IMR-90 (cell line): Measurements from ENCODE around the gene CDH13. TPM values are rescaled to one million over a fixed set of nuclear protein-coding genes. Genes with fewer than 3 reads are reported as not detected.

Experiments
- ATAC-seq: fragments of 200-7000 bp; cut with Tn5 transposase; 2 replicates; pipeline ENCODE4 v1.9.1; 2020; ENCODE audit warnings: low read depth, mild to moderate bottlenecking, moderate library complexity
- BruUV-seq: library from RNA; stranded (reverse); fragments of 400-500 nt; replicated peaks from 2 replicates; lab custom pipeline; 2021; lab: Mats Ljungman, UMichigan
- CTCF ChIA-PET: fragments of 300-600 bp; formaldehyde crosslinking; extraction: SDS; loops from one replicate; lab custom pipeline; 2021; ENCODE audit warnings: antibody characterized with exemption; lab: Yijun Ruan, JAX
- POLR2A ChIA-PET: fragments of 300-600 bp; sonication (Branson Sonifier 250); formaldehyde crosslinking; loops from one replicate; lab custom pipeline; 2022; ENCODE audit warnings: antibody characterized with exemption; ENCODE audit not compliant: unreplicated experiment; lab: Charles Lee
- DNase-seq: peaks from one replicate; pipeline ENCODE4 v3.0.0; 2013
- H2AFZ ChIP-seq: replicated peaks from 2 replicates; pipeline ENCODE3; 2013; ENCODE audit warnings: low read length, mild to moderate bottlenecking; ENCODE audit not compliant: poor library complexity
- H2AK5ac ChIP-seq: 2 replicates; pipeline ENCODE4 v1.6.1; 2013; ENCODE audit warnings: low read depth, low read length, inconsistent platforms
- H2AK9ac ChIP-seq: replicated peaks from 2 replicates; pipeline ENCODE3; 2013; ENCODE audit warnings: mild to moderate bottlenecking, low read depth, low read length, moderate library complexity; ENCODE audit not compliant: poor library complexity
- H2BK120ac ChIP-seq: 2 replicates; pipeline ENCODE4 v1.6.1; 2013; ENCODE audit warnings: low read depth, low read length, inconsistent platforms
- H2BK15ac ChIP-seq: 3 replicates; pipeline ENCODE4 v1.6.1; 2013; ENCODE audit warnings: low read depth, low read length, inconsistent platforms
- H2BK20ac ChIP-seq: 2 replicates; pipeline ENCODE4 v1.6.1; 2013; ENCODE audit warnings: low read depth, mild to moderate bottlenecking, inconsistent platforms, low read length, moderate library complexity
- H2BK5ac ChIP-seq: 2 replicates; pipeline ENCODE4 v1.6.1; 2013; ENCODE audit warnings: mild to moderate bottlenecking, low read depth, low read length, inconsistent platforms; ENCODE audit not compliant: poor library complexity, severe bottlenecking
- H3K14ac ChIP-seq: replicated peaks from 2 replicates; pipeline ENCODE4 v1.6.1; 2013; ENCODE audit warnings: low read depth, low read length, inconsistent platforms
- H3K18ac ChIP-seq: 2 replicates; pipeline ENCODE4 v1.6.1; 2013; ENCODE audit warnings: low read depth, low read length, control low read depth
- H3K23ac ChIP-seq: 2 replicates; pipeline ENCODE4 v1.6.1; 2013; ENCODE audit warnings: low read depth, low read length, inconsistent platforms
- H3K27ac ChIP-seq: 2 replicates; pipeline ENCODE4 v1.5.1; 2013; ENCODE audit warnings: mild to moderate bottlenecking, control low read depth, low read length; ENCODE audit not compliant: insufficient read depth
- H3K27me3 ChIP-seq: 2 replicates; pipeline ENCODE4 v1.6.1; 2013; ENCODE audit warnings: low read length; ENCODE audit not compliant: control insufficient read depth, insufficient read depth
- H3K36me3 ChIP-seq: 2 replicates; pipeline ENCODE4 v1.6.1; 2013; ENCODE audit warnings: low read length, mixed read lengths; ENCODE audit not compliant: control insufficient read depth, insufficient read depth
- H3K4ac ChIP-seq: 2 replicates; pipeline ENCODE4 v1.6.1; 2013; ENCODE audit warnings: low read depth, low read length, inconsistent platforms
- H3K4me1 ChIP-seq: 2 replicates; pipeline ENCODE4 v1.6.1; 2013; ENCODE audit warnings: low read length, mixed read lengths; ENCODE audit not compliant: control insufficient read depth, insufficient read depth
- H3K4me2 ChIP-seq: 2 replicates; pipeline ENCODE4 v1.6.1; 2013; ENCODE audit warnings: low read depth, mild to moderate bottlenecking, control low read depth, low read length, moderate library complexity
- H3K4me3 ChIP-seq: 2 replicates; pipeline ENCODE4 v1.5.1; 2013; ENCODE audit warnings: low read depth, mild to moderate bottlenecking, control low read depth, low read length, moderate library complexity; ENCODE audit not compliant: insufficient read depth
- H3K56ac ChIP-seq: 2 replicates; pipeline ENCODE4 v1.6.1; 2013; ENCODE audit warnings: low read length, inconsistent platforms; ENCODE audit not compliant: insufficient read depth; ENCODE audit errors: extremely low read depth
- H3K79me1 ChIP-seq, 2 experiments: 2 replicates each; pipeline ENCODE4 v1.6.1; 2013; ENCODE audit warnings: low read length in 2 of 2, inconsistent platforms in 1 of 2, low read depth in 1 of 2
- H3K9ac ChIP-seq: 2 replicates; pipeline ENCODE4 v1.6.1; 2013; ENCODE audit warnings: low read depth, low read length, control low read depth
- H3K9me1 ChIP-seq: 2 replicates; pipeline ENCODE4 v1.6.1; 2013; ENCODE audit warnings: low read length, inconsistent platforms; ENCODE audit not compliant: insufficient read depth
- H3K9me3 ChIP-seq: 2 replicates; pipeline ENCODE4 v1.6.1; 2013; ENCODE audit warnings: low read length; ENCODE audit not compliant: control insufficient read depth, insufficient read depth
- H4K20me1 ChIP-seq: 2 replicates; pipeline ENCODE4 v1.6.1; 2013; ENCODE audit warnings: low read length, inconsistent platforms; ENCODE audit not compliant: insufficient read depth
- H4K5ac ChIP-seq: 2 replicates; pipeline ENCODE4 v1.6.1; 2013; ENCODE audit warnings: mild to moderate bottlenecking, low read depth, low read length, control low read depth
- H4K8ac ChIP-seq, 2 experiments: 2 replicates each; pipeline ENCODE4 v1.6.1; 2013; ENCODE audit warnings: low read depth in 2 of 2, low read length in 2 of 2, control low read depth in 1 of 2, inconsistent platforms in 1 of 2
- H4K91ac ChIP-seq: 2 replicates; pipeline ENCODE4 v1.6.1; 2013; ENCODE audit warnings: low read depth, low read length, inconsistent platforms; ENCODE audit not compliant: insufficient read depth
- BHLHE40 ChIP-seq: fragments of 150-350 bp; IDR thresholded peaks from 2 replicates; pipeline ENCODE4 v1.6.1; 2016; ENCODE audit warnings: mild to moderate bottlenecking, low read depth, low read length
- CHD1 ChIP-seq: IDR thresholded peaks from 2 replicates; pipeline ENCODE4 v1.6.1; 2012; ENCODE audit warnings: low read depth, low read length, improper control_type of control experiment
- FOS ChIP-seq: fragments of 150-350 bp; IDR thresholded peaks from 2 replicates; pipeline ENCODE4 v1.6.1; 2016; ENCODE audit warnings: low read depth, low read length
- MAFK ChIP-seq: IDR thresholded peaks from 2 replicates; pipeline ENCODE4 v1.6.1; 2012; ENCODE audit warnings: low read depth, low read length, improper control_type of control experiment
- NFE2L2 ChIP-seq: fragments of 150-350 bp; IDR thresholded peaks from 2 replicates; pipeline ENCODE4 v1.6.1; 2016; ENCODE audit warnings: low read depth, mild to moderate bottlenecking, low read length
- POLR2A ChIP-seq: IDR thresholded peaks from 2 replicates; pipeline ENCODE4 v1.6.1; 2012; ENCODE audit warnings: mild to moderate bottlenecking, low read depth, low read length
- RAD21 ChIP-seq: IDR thresholded peaks from 2 replicates; pipeline ENCODE4 v1.6.1; 2012; ENCODE audit warnings: low read length, improper control_type of control experiment
- RCOR1 ChIP-seq: IDR thresholded peaks from 2 replicates; pipeline ENCODE4 v1.6.1; 2012; ENCODE audit warnings: mild to moderate bottlenecking, low read length, improper control_type of control experiment; ENCODE audit not compliant: insufficient replicate concordance
- RFX5 ChIP-seq: IDR thresholded peaks from 2 replicates; pipeline ENCODE4 v1.8.0; 2012; ENCODE audit warnings: low read depth, mild to moderate bottlenecking, low read length, moderate library complexity
- SMC3 ChIP-seq: fragments of 150-350 bp; IDR thresholded peaks from 2 replicates; pipeline ENCODE4 v1.6.1; 2016; ENCODE audit warnings: low read depth, mild to moderate bottlenecking, antibody characterized with exemption, low read length, moderate library complexity
- dilution Hi-C: fragments of 300-500 bp; cut with HindIII; formaldehyde crosslinking; loops from one replicate; pipeline ENCODE4 v1.14.3; 2018; ENCODE audit warnings: low sequenced_read_pairs; ENCODE audit not compliant: unreplicated experiment
- in situ Hi-C: fragments of 300-500 bp; cut with MboI; formaldehyde crosslinking; loops from 3 replicates; pipeline ENCODE4 v1.14.3; 2019; ENCODE audit warnings: low sequenced_read_pairs, inconsistent platforms, mixed read lengths
- intact Hi-C: fragments of 100-400 bp; cut with micrococcal nuclease; formaldehyde crosslinking; loops from 2 replicates; pipeline ENCODE4 v1.10.0; 2022
- polyA plus RNA-seq, 3 experiments: library from polyadenylated mRNA; depleted of rRNA; stranded (reverse); fragments of >200 nt; gene quantifications; 2 replicates each; pipeline ENCODE4 v1.2.3, GENCODE V29; 2012; ENCODE audit warnings: low replicate concordance in 1 of 3
- total RNA-seq: library from RNA; depleted of rRNA; stranded (reverse); fragments of >200 nt; gene quantifications from 2 replicates; pipeline ENCODE4 v1.2.3, GENCODE V29; 2012
- TF ChIP-seq, protein P1 (sequence below): conservative IDR thresholded peaks from 2 replicates; pipeline ENCODE4 v1.5.1; 2012; ENCODE audit warnings: mild to moderate bottlenecking, low read depth, low read length, improper control_type of control experiment
- TF ChIP-seq, protein P2 (sequence below): fragments of 150-350 bp; IDR thresholded peaks from 2 replicates; pipeline ENCODE4 v1.6.1; 2017; ENCODE audit warnings: mild to moderate bottlenecking, antibody characterized with exemption, low read length, low read depth

CDH13 gene
- total and polyA plus RNA-seq, 2 of the 4 experiments (the other 2 are of a cell fraction) = 61.6 to 74.7 TPM

GRCh38 chr16:83661656-83662055 lies 1034.9 kb downstream of the CDH13 start:
- Histone ChIP-seq H3K9me3 (no peaks in the 10 kb centered on the region), H2AFZ (no peak overlapping the region), H2BK5ac (no peak overlapping the region), H3K23ac (no peak overlapping the region), H3K79me1 (no peaks in the 10 kb centered on the region), H3K36me3 (no peaks in the 10 kb centered on the region), H3K14ac (no peak overlapping the region), H2AK9ac (no peak overlapping the region), H4K20me1 (no peaks in the 10 kb centered on the region), H3K4me1 (no peaks in the 10 kb centered on the region), H3K56ac (no peak overlapping the region), H3K9ac (no peak overlapping the region), H3K4ac (no peak overlapping the region), H3K9me1 (no peaks in the 10 kb centered on the region), H2BK20ac (no peak overlapping the region), H2BK120ac (no peak overlapping the region), H4K91ac (no peak overlapping the region), H2BK15ac (no peak overlapping the region), H3K27me3 (no peaks in the 10 kb centered on the region), H3K27ac (no peak overlapping the region), H3K4me3 (no peak overlapping the region), H2AK5ac (no peak overlapping the region), H4K5ac (no peak overlapping the region), H3K18ac (no peak overlapping the region), H4K8ac (no peak overlapping the region), H3K4me2 (no peak overlapping the region)
- BruUV-seq = no TSS peak
- TF ChIP-seq, protein P1, sequence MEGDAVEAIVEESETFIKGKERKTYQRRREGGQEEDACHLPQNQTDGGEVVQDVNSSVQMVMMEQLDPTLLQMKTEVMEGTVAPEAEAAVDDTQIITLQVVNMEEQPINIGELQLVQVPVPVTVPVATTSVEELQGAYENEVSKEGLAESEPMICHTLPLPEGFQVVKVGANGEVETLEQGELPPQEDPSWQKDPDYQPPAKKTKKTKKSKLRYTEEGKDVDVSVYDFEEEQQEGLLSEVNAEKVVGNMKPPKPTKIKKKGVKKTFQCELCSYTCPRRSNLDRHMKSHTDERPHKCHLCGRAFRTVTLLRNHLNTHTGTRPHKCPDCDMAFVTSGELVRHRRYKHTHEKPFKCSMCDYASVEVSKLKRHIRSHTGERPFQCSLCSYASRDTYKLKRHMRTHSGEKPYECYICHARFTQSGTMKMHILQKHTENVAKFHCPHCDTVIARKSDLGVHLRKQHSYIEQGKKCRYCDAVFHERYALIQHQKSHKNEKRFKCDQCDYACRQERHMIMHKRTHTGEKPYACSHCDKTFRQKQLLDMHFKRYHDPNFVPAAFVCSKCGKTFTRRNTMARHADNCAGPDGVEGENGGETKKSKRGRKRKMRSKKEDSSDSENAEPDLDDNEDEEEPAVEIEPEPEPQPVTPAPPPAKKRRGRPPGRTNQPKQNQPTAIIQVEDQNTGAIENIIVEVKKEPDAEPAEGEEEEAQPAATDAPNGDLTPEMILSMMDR = no peak
- TF ChIP-seq SMC3 (no peak), MAFK (no peak), BHLHE40 (no peak), FOS (no peak), RCOR1 (no peak), NFE2L2 (no peak), CHD1 (no peak), RFX5 (no peak), POLR2A (no peak), RAD21 (no peak)
- TF ChIP-seq, protein P2, sequence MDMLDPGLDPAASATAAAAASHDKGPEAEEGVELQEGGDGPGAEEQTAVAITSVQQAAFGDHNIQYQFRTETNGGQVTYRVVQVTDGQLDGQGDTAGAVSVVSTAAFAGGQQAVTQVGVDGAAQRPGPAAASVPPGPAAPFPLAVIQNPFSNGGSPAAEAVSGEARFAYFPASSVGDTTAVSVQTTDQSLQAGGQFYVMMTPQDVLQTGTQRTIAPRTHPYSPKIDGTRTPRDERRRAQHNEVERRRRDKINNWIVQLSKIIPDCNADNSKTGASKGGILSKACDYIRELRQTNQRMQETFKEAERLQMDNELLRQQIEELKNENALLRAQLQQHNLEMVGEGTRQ = no peak
- in situ Hi-C loops (no loop called here), intact Hi-C loops (no loop called here), dilution Hi-C loops (no loop called here)
- ATAC-seq (no peak), DNase-seq (no peak)
- CTCF ChIA-PET = no interaction called here
- POLR2A ChIA-PET = no interaction called here
